Neural cell (in vitro differentiated cells): ENCODE results near the gene CD40. TPM values are rescaled to one million over a fixed set of nuclear protein-coding genes. Genes with fewer than 3 reads are reported as not detected.

Experiments used
- H2AFZ ChIP-seq: fragments of 200-600, 300-800 bp; sonication (generic), shearing (Covaris generic); 2 replicates; pipeline ENCODE4 v1.6.0; 2014; ENCODE audit warnings: low read depth, mild to moderate bottlenecking, antibody characterized with exemption, low read length, moderate library complexity
- H3F3A ChIP-seq: fragments of 200-600 bp; shearing (Covaris generic); 2 replicates; pipeline ENCODE4 v1.6.1; 2016; ENCODE audit warnings: mild to moderate bottlenecking, moderate library complexity, mixed read lengths, antibody characterized with exemption, low read length; ENCODE audit not compliant: insufficient read depth, poor library complexity, severe bottlenecking
- H3K27ac ChIP-seq: fragments of 200-600, 300-800 bp; sonication (generic), shearing (Covaris generic); 2 replicates; pipeline ENCODE4 v1.5.1; 2014; ENCODE audit warnings: mild to moderate bottlenecking, low read length, moderate library complexity
- H3K27me3 ChIP-seq: fragments of 300-800, 200-600 bp; sonication (generic), shearing (Covaris generic); 2 replicates; pipeline ENCODE4 v1.6.0; 2014; ENCODE audit warnings: mild to moderate bottlenecking, low read depth, low read length, moderate library complexity; ENCODE audit not compliant: insufficient read depth
- H3K36me3 ChIP-seq: fragments of 300-800, 200-600 bp; sonication (generic), shearing (Covaris generic); 2 replicates; pipeline ENCODE4 v1.5.1; 2014; ENCODE audit warnings: mild to moderate bottlenecking, antibody characterized with exemption, low read length, moderate library complexity; ENCODE audit not compliant: insufficient read depth
- H3K4me2 ChIP-seq: fragments of 300-800, 200-600 bp; sonication (generic), shearing (Covaris generic); 2 replicates; pipeline ENCODE4 v1.6.0; 2014; ENCODE audit warnings: mild to moderate bottlenecking, low read length
- H3K4me3 ChIP-seq: fragments of 300-800, 200-600 bp; sonication (generic), shearing (Covaris generic); 2 replicates; pipeline ENCODE4 v1.5.1; 2014; ENCODE audit warnings: mild to moderate bottlenecking, low read length, moderate library complexity
- H3K79me2 ChIP-seq: fragments of 200-600 bp; shearing (Covaris generic); replicated peaks from 2 replicates; pipeline ENCODE4 v1.6.0; 2014; ENCODE audit warnings: mild to moderate bottlenecking, low read length, moderate library complexity; ENCODE audit not compliant: insufficient read depth
- H3K9ac ChIP-seq: fragments of 300-800, 200-600 bp; sonication (generic), shearing (Covaris generic); 2 replicates; pipeline ENCODE4 v1.6.1; 2016; ENCODE audit warnings: mild to moderate bottlenecking, low read length, mixed read lengths
- H3K9me2 ChIP-seq: fragments of 200-600 bp; shearing (Covaris generic); 2 replicates; pipeline ENCODE4 v1.6.1; 2016; ENCODE audit warnings: mild to moderate bottlenecking, low read length, mixed read lengths; ENCODE audit not compliant: insufficient read depth
- H3K9me3 ChIP-seq: fragments of 200-600, 300-800 bp; sonication (generic), shearing (Covaris generic); 2 replicates; pipeline ENCODE4 v1.6.1; 2016; ENCODE audit warnings: mild to moderate bottlenecking, mixed run types, low read length, moderate library complexity, mixed read lengths
- H4K20me1 ChIP-seq: fragments of 200-600 bp; shearing (Covaris generic); 2 replicates; pipeline ENCODE4 v1.6.1; 2016; ENCODE audit warnings: mild to moderate bottlenecking, mixed run types; ENCODE audit not compliant: insufficient read depth
- EP300 ChIP-seq: fragments of 450-650 bp; conservative IDR thresholded peaks from 2 replicates; pipeline ENCODE4 v1.6.1; 2014; ENCODE audit warnings: antibody characterized with exemption, mild to moderate bottlenecking, moderate library complexity; ENCODE audit not compliant: poor library complexity, severe bottlenecking
- EZH2 ChIP-seq: fragments of 200-600, 300-800 bp; shearing (Covaris generic), sonication (generic); IDR thresholded peaks from 2 replicates; pipeline ENCODE4 v1.6.1; 2014; ENCODE audit warnings: antibody characterized with exemption, low read length, borderline replicate concordance, mild to moderate bottlenecking; ENCODE audit not compliant: insufficient read depth, poor library complexity, severe bottlenecking
- MXI1 ChIP-seq: fragments of 450-650 bp; conservative IDR thresholded peaks from 2 replicates; pipeline ENCODE4 v1.6.1; 2014; ENCODE audit warnings: antibody characterized with exemption, mild to moderate bottlenecking; ENCODE audit not compliant: poor library complexity, severe bottlenecking
- POLR2AphosphoS5 ChIP-seq: IDR thresholded peaks from 2 replicates; pipeline ENCODE4 v1.6.1; 2012
- RAD21 ChIP-seq: fragments of 450-650 bp; conservative IDR thresholded peaks from 2 replicates; pipeline ENCODE4 v1.6.1; 2014; ENCODE audit warnings: antibody characterized with exemption, mild to moderate bottlenecking, moderate library complexity
- SMC3 ChIP-seq: fragments of 450-650 bp; conservative IDR thresholded peaks from 2 replicates; pipeline ENCODE4 v1.6.1; 2014; ENCODE audit warnings: antibody characterized with exemption, mild to moderate bottlenecking, moderate library complexity; ENCODE audit not compliant: poor library complexity
- TAF1 ChIP-seq: IDR thresholded peaks from 2 replicates; pipeline ENCODE4 v1.6.1; 2012; ENCODE audit warnings: low read depth
- polyA plus RNA-seq: library from polyadenylated mRNA; depleted of rRNA; stranded (reverse); fragments of >200 nt; gene quantifications from 2 replicates; pipeline ENCODE4 v1.2.3, GENCODE V29; 2014
- TF ChIP-seq, protein P1 (sequence below): fragments of 450-650 bp; IDR thresholded peaks from 2 replicates; pipeline ENCODE4 v1.5.1; 2014; ENCODE audit warnings: antibody characterized with exemption, mild to moderate bottlenecking, moderate library complexity; ENCODE audit not compliant: poor library complexity, severe bottlenecking
- TF ChIP-seq, protein P2 (sequence below): IDR thresholded peaks from 2 replicates; pipeline ENCODE4 v1.6.1; 2012; ENCODE audit warnings: borderline replicate concordance

The CD40 gene
- polyA plus RNA-seq, 1 donor from 2014 or later = not detected

DNA sequence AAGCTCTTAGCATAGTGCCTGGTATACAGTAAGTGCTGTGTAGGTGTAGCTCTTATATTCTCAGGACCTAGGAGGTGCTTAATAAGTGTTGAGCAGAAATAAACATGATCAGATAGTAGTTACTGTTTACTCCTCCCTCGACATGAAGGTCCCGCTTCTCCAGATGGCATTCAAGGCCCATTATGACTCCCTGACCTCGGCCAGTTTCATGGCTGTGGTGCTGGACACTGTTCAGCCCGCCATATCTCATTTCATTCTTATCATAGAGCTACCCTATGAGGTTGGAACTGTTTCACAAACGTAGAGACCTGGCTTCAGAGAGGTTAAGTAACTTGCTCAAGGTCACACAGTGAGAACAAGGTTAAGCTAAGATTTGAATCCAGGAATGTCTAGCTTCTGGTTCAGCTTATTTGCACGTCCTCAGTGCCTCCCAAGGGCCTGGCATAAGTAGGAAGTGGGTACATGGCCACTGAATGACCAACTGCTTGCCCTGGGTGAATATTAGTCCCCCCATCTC is 39.0 kb downstream of the CD40 start:
- H3K9ac ChIP-seq = no peak overlapping the region
- TF ChIP-seq EZH2 = no peak
- no peak for TF ChIP-seq EP300
- TF ChIP-seq POLR2AphosphoS5 = no peak
- TF ChIP-seq RAD21 = no peak
- TF ChIP-seq, protein P1, sequence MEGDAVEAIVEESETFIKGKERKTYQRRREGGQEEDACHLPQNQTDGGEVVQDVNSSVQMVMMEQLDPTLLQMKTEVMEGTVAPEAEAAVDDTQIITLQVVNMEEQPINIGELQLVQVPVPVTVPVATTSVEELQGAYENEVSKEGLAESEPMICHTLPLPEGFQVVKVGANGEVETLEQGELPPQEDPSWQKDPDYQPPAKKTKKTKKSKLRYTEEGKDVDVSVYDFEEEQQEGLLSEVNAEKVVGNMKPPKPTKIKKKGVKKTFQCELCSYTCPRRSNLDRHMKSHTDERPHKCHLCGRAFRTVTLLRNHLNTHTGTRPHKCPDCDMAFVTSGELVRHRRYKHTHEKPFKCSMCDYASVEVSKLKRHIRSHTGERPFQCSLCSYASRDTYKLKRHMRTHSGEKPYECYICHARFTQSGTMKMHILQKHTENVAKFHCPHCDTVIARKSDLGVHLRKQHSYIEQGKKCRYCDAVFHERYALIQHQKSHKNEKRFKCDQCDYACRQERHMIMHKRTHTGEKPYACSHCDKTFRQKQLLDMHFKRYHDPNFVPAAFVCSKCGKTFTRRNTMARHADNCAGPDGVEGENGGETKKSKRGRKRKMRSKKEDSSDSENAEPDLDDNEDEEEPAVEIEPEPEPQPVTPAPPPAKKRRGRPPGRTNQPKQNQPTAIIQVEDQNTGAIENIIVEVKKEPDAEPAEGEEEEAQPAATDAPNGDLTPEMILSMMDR = no peak
- no peak for TF ChIP-seq MXI1
- TF ChIP-seq, protein P2, sequence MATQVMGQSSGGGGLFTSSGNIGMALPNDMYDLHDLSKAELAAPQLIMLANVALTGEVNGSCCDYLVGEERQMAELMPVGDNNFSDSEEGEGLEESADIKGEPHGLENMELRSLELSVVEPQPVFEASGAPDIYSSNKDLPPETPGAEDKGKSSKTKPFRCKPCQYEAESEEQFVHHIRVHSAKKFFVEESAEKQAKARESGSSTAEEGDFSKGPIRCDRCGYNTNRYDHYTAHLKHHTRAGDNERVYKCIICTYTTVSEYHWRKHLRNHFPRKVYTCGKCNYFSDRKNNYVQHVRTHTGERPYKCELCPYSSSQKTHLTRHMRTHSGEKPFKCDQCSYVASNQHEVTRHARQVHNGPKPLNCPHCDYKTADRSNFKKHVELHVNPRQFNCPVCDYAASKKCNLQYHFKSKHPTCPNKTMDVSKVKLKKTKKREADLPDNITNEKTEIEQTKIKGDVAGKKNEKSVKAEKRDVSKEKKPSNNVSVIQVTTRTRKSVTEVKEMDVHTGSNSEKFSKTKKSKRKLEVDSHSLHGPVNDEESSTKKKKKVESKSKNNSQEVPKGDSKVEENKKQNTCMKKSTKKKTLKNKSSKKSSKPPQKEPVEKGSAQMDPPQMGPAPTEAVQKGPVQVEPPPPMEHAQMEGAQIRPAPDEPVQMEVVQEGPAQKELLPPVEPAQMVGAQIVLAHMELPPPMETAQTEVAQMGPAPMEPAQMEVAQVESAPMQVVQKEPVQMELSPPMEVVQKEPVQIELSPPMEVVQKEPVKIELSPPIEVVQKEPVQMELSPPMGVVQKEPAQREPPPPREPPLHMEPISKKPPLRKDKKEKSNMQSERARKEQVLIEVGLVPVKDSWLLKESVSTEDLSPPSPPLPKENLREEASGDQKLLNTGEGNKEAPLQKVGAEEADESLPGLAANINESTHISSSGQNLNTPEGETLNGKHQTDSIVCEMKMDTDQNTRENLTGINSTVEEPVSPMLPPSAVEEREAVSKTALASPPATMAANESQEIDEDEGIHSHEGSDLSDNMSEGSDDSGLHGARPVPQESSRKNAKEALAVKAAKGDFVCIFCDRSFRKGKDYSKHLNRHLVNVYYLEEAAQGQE = no peak
- no peaks in the 10 kb centered on the region for H4K20me1 ChIP-seq
- H3K9me2 ChIP-seq = no peaks in the 10 kb centered on the region
- H3K9me3 ChIP-seq = no peaks in the 10 kb centered on the region
- H3F3A ChIP-seq = no peaks in the 10 kb centered on the region
- H3K4me2 ChIP-seq = no peak overlapping the region
- no peaks in the 10 kb centered on the region for H3K36me3 ChIP-seq
- no peak overlapping the region for H3K27ac ChIP-seq
- no peaks in the 10 kb centered on the region for H3K27me3 ChIP-seq
- no peak overlapping the region for H2AFZ ChIP-seq
- no peaks in the 10 kb centered on the region for H3K79me2 ChIP-seq
- no peak overlapping the region for H3K4me3 ChIP-seq

DNA sequence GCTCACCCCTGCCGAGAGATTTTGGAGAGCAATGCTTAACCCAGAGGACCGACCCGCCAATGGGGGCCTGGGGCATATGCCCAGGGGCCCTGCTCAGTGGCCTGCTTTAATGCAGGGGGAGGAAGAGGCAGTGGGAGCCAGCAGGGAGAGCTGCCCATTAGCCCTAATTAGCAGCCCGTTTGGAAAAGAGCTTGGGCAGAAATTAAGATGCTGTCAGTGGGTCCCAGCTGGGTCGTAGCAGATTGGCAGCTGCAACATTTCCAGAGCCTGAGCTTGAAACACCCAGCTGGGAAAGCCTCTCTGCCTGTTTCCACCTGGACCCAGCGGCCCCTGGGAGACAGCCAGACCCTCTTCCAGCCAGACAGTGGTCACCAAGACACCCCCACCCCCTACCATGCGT is 39.5 kb downstream of the CD40 start:
- H3K79me2 ChIP-seq = no peaks in the 10 kb centered on the region
- no peaks in the 10 kb centered on the region for H3K27me3 ChIP-seq
- no peak overlapping the region for H3K4me2 ChIP-seq
- no peak overlapping the region for H3K4me3 ChIP-seq
- H3K27ac ChIP-seq = no peak overlapping the region
- no peak overlapping the region for H3K9ac ChIP-seq
- H2AFZ ChIP-seq = no peak overlapping the region
- TF ChIP-seq TAF1 (no peak), SMC3 (no peak), EZH2 (no peak), EP300 (no peak), RAD21 (no peak), MXI1 (no peak), POLR2AphosphoS5 (no peak)
- TF ChIP-seq, protein P1 = no peak
- TF ChIP-seq, protein P2 = no peak
- no peaks in the 10 kb centered on the region for H3F3A ChIP-seq
- no peaks in the 10 kb centered on the region for H3K36me3 ChIP-seq
- H4K20me1 ChIP-seq = no peaks in the 10 kb centered on the region
- no peaks in the 10 kb centered on the region for H3K9me2 ChIP-seq
- H3K9me3 ChIP-seq = no peaks in the 10 kb centered on the region
